ENCODE results near the gene DENND10.

- TF ChIP-seq CTCF (IDR thresholded peaks at IDR 0.05) (no peak), EP300 (IDR thresholded peaks at IDR 0.05; ENCODE audit: low read depth) (no peak)
Measured at GRCh38 chr10:119140603-119141245, 36.8 kb downstream of the DENND10 start.

Measured in transverse colon (tissue), 3 donors.